Caco-2 (cell line): ENCODE data around the gene ACADM. TPM values are rescaled to one million over a fixed set of nuclear protein-coding genes. Genes with fewer than 3 reads are reported as not detected.

Experiments used
- BruUV-seq: library from RNA; stranded (reverse); fragments of 400-500 nt; replicated peaks from 2 replicates; lab custom pipeline; 2021; lab: Mats Ljungman, UMichigan
- CTCF ChIA-PET: fragments of 300-600 bp; sonication (Branson Sonifier 250); formaldehyde crosslinking; loops from one replicate; lab custom pipeline; 2022; ENCODE audit warnings: antibody characterized with exemption; lab: Charles Lee
- POLR2A ChIA-PET: fragments of 300-600 bp; sonication (Branson Sonifier 250); formaldehyde crosslinking; loops from one replicate; lab custom pipeline; 2022; ENCODE audit warnings: antibody characterized with exemption; lab: Charles Lee
- DNase-seq, 2 experiments: peaks; one replicate each; pipeline versions ENCODE4 v3.0.0 to v3.0.0-alpha.2; 2020 to 2022
- H3K27me3 ChIP-seq: replicated peaks from 2 replicates; pipeline ENCODE4 v1.6.0; 2011; ENCODE audit warnings: low read length; ENCODE audit not compliant: control insufficient read depth, insufficient read depth
- H3K36me3 ChIP-seq: 2 replicates; pipeline ENCODE4 v1.5.1; 2011; ENCODE audit warnings: low read length; ENCODE audit not compliant: control insufficient read depth, insufficient read depth
- H3K4me1 ChIP-seq: fragments of 250-450 bp; sonication (Bioruptor Pico); 2 replicates; pipeline ENCODE4 v1.5.1; 2020; ENCODE audit warnings: mild to moderate bottlenecking
- H3K4me3 ChIP-seq: 2 replicates; pipeline ENCODE4 v1.5.1; 2011; ENCODE audit warnings: low read depth, mild to moderate bottlenecking, control low read depth, low read length
- H3K9me3 ChIP-seq: fragments of 250-450 bp; sonication (Bioruptor Pico); 2 replicates; pipeline ENCODE4 v1.5.1; 2020; ENCODE audit warnings: mild to moderate bottlenecking, moderate library complexity
- H3K27ac Mint-ChIP-seq: one replicate; pipeline ENCODE4 v1.8.0; 2022; ENCODE audit warnings: mixed read lengths; ENCODE audit not compliant: unreplicated experiment
- H3K27me3 Mint-ChIP-seq: one replicate; pipeline ENCODE4 v1.8.0; 2022; ENCODE audit warnings: mixed read lengths; ENCODE audit not compliant: insufficient read depth, unreplicated experiment
- H3K36me3 Mint-ChIP-seq: one replicate; pipeline ENCODE4 v1.8.0; 2022; ENCODE audit warnings: mild to moderate bottlenecking, mixed read lengths; ENCODE audit not compliant: insufficient read depth, unreplicated experiment
- H3K4me1 Mint-ChIP-seq: one replicate; pipeline ENCODE4 v1.8.0; 2022; ENCODE audit warnings: low read depth, mixed read lengths; ENCODE audit not compliant: unreplicated experiment
- H3K4me3 Mint-ChIP-seq: one replicate; pipeline ENCODE4 v1.8.0; 2022; ENCODE audit warnings: mild to moderate bottlenecking, moderate library complexity, mixed read lengths; ENCODE audit not compliant: unreplicated experiment
- H3K9me3 Mint-ChIP-seq: one replicate; pipeline ENCODE4 v1.8.0; 2022; ENCODE audit warnings: mixed read lengths; ENCODE audit not compliant: unreplicated experiment
- intact Hi-C: fragments of 100-400 bp; cut with micrococcal nuclease; formaldehyde crosslinking; loops from one replicate; pipeline ENCODE4 v1.10.0; 2022; ENCODE audit not compliant: unreplicated experiment
- total RNA-seq: library from RNA; stranded (reverse); gene quantifications from 2 replicates; pipeline ENCODE4 v1.2.3, GENCODE V29; 2022
- TF ChIP-seq, protein P1 (sequence below), 2 experiments: fragments of 200-600 bp in 1 of 2; IDR thresholded peaks; 1 replicate in 1 of 2; 2 replicates in 1 of 2; pipeline versions ENCODE4 v1.5.1 to v1.8.0; 2011 to 2022; ENCODE audit warnings: antibody characterized with exemption in 1 of 2, control low read depth in 1 of 2, inconsistent platforms in 1 of 2, low read depth in 1 of 2, low read length in 1 of 2, mild to moderate bottlenecking in 1 of 2, moderate library complexity in 1 of 2; ENCODE audit not compliant: insufficient read depth in 1 of 2, severe bottlenecking in 1 of 2, unreplicated experiment in 1 of 2

Gene ACADM
- total RNA-seq, 1 experiment from 2014 or later, result 44.4 TPM

- Mint-ChIP-seq H3K4me3 (no peak overlapping the region), H3K36me3 (peaks cover 83% of the 10 kb centered on the region), H3K4me1 (no peaks in the 10 kb centered on the region), H3K27me3 (no peaks in the 10 kb centered on the region), H3K27ac (no peak overlapping the region), H3K9me3 (no peaks in the 10 kb centered on the region)
- H3K4me1 ChIP-seq, result 0 out of 2 replicates have a peak, but pooled peaks cover 2% of the 10 kb centered on the region
- BruUV-seq, result no TSS peak
- no peak overlapping the region for H3K4me3 ChIP-seq
- ChIA-PET POLR2A (no interaction called here), CTCF (no interaction called here)
- DNase-seq, result no peak
- no peaks in the 10 kb centered on the region for H3K27me3 ChIP-seq
- H3K9me3 ChIP-seq, result no peaks in the 10 kb centered on the region
- no peaks in the 10 kb centered on the region for H3K36me3 ChIP-seq
- TF ChIP-seq, protein P1, sequence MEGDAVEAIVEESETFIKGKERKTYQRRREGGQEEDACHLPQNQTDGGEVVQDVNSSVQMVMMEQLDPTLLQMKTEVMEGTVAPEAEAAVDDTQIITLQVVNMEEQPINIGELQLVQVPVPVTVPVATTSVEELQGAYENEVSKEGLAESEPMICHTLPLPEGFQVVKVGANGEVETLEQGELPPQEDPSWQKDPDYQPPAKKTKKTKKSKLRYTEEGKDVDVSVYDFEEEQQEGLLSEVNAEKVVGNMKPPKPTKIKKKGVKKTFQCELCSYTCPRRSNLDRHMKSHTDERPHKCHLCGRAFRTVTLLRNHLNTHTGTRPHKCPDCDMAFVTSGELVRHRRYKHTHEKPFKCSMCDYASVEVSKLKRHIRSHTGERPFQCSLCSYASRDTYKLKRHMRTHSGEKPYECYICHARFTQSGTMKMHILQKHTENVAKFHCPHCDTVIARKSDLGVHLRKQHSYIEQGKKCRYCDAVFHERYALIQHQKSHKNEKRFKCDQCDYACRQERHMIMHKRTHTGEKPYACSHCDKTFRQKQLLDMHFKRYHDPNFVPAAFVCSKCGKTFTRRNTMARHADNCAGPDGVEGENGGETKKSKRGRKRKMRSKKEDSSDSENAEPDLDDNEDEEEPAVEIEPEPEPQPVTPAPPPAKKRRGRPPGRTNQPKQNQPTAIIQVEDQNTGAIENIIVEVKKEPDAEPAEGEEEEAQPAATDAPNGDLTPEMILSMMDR (IDR thresholded peaks at IDR 0.05; ENCODE audit: insufficient read depth in 1 of 2, low read depth in 1 of 2, low read length in 1 of 2, severe bottlenecking in 1 of 2, unreplicated experiment in 1 of 2), result no peak
- intact Hi-C loops, result loop anchor here (10.0 kb wide), 1 partner anchor 561 kb away; no protein-coding TSS in a partner anchor
These were observed 71.2 kb downstream of the ACADM start for GRCh38 chr1:75795703-75796193.

DNA sequence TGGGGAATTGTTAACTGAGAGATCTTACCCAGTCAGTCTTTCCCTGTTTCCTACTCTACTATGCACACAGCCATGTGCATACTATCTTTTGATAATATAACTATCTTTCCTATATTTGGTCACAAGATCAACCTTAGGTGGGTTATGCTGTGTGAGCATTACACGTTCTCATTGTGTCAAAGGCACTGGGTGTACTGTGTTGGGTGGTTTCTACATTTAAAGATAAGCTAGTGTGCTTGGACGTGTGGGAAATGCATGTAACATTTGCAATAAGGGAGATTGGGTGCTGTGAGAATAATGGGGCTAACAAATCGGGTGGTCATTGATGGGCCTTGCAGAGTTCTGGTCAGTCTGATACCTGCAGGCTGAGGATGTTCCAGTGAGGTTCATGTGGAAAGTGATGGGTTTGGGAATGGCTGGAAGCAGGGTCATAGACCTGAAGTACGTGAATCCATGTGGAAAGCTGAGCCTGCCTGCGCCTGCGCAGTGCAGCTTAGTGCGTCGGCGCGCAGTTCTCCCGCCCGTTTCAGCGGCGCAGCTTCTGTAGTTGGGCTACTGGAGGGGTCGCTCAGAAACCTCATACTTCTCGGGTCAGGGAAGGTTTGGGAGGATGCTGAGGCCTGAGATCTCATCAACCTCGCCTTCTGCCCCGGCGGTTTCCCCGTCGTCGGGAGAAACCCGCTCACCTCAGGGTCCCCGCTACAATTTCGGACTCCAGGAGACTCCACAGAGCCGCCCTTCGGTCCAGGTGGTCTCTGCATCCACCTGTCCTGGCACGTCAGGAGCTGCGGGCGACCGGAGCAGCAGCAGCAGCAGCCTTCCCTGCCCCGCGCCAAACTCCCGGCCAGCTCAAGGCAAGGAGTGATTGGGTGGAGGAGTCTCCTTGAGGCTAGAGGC, 72.1 kb downstream of the ACADM start, which contains the start of gene MSH4:
TSS of gene MSH4 (plus strand) at position 507 of the 897 bp plus-strand sequence. CDS start at position 611, 104 bp downstream.
- intact Hi-C loops, result loop anchor here (10.0 kb wide), 1 partner anchor 562 kb away; no protein-coding TSS in a partner anchor
- Mint-ChIP-seq H3K4me3 (peak within 1 kb of the TSS; percentile 49), H3K36me3 (peaks cover 74% of the 10 kb centered on the region), H3K27ac (peak within 1 kb of the TSS; percentile 80), H3K4me1 (no peaks in the 10 kb centered on the region), H3K27me3 (no peaks in the 10 kb centered on the region), H3K9me3 (no peaks in the 10 kb centered on the region)
- BruUV-seq, result no TSS peak
- H3K4me3 ChIP-seq, result no peak within 1 kb of the TSS
- ChIA-PET POLR2A (interaction anchor here (0.5 kb wide), 1 partner anchor 26 kb away, joined by 3 read pairs; no protein-coding TSS in a partner anchor), CTCF (no interaction called here)
- TF ChIP-seq, protein P1 (IDR thresholded peaks at IDR 0.05; ENCODE audit: insufficient read depth in 1 of 2, low read depth in 1 of 2, low read length in 1 of 2, severe bottlenecking in 1 of 2, unreplicated experiment in 1 of 2), result no peak
- H3K4me1 ChIP-seq, result no peaks in the 10 kb centered on the region
- no peaks in the 10 kb centered on the region for H3K9me3 ChIP-seq
- no peaks in the 10 kb centered on the region for H3K36me3 ChIP-seq
- peak in 1 of 2 experiments; percentile 35 for DNase-seq
- H3K27me3 ChIP-seq, result no peaks in the 10 kb centered on the region

DNA sequence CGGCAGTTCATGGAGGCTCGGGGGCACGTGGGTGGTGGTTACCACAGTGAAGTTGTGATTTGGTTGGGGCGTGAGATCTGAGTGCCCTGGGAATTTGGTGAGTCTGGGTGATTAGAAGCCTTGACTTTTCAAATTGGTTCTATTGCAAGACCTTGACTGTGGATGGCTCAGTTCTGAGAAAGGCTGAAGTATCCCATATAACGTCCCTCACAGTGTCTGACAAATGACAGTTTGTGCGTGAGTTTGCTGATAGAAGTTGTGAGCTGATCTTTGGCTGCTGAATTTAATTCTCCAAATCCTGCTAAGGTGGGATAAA, 72.7 kb downstream of the ACADM start:
- POLR2A ChIA-PET, result no interaction called here
- Histone ChIP-seq H3K9me3 (no peaks in the 10 kb centered on the region), H3K27me3 (no peaks in the 10 kb centered on the region), H3K36me3 (no peaks in the 10 kb centered on the region), H3K4me1 (no peaks in the 10 kb centered on the region), H3K4me3 (no peak overlapping the region)
- TF ChIP-seq, protein P1 (IDR thresholded peaks at IDR 0.05; ENCODE audit: insufficient read depth in 1 of 2, low read depth in 1 of 2, low read length in 1 of 2, severe bottlenecking in 1 of 2, unreplicated experiment in 1 of 2), result no peak
- no TSS peak for BruUV-seq
- Mint-ChIP-seq H3K4me1 (no peaks in the 10 kb centered on the region), H3K27ac (peak overlapping the region; percentile 80), H3K36me3 (peaks cover 68% of the 10 kb centered on the region), H3K27me3 (no peaks in the 10 kb centered on the region), H3K4me3 (no peak overlapping the region), H3K9me3 (no peaks in the 10 kb centered on the region)
- DNase-seq, result no peak
- intact Hi-C loops, result loop anchor here (10.0 kb wide), 1 partner anchor 562 kb away; no protein-coding TSS in a partner anchor
- CTCF ChIA-PET, result no interaction called here
